DMS114 treated with DMSO at 0.1 percent for 48 hours (cell line): ENCODE results near the gene ZDHHC17.

Source experiments
- DNase-seq: peaks from one replicate; lab custom pipeline; 2025; ENCODE audit not compliant: unreplicated experiment; lab: John Stamatoyannopoulos, UW

ZDHHC17 gene

DNA sequence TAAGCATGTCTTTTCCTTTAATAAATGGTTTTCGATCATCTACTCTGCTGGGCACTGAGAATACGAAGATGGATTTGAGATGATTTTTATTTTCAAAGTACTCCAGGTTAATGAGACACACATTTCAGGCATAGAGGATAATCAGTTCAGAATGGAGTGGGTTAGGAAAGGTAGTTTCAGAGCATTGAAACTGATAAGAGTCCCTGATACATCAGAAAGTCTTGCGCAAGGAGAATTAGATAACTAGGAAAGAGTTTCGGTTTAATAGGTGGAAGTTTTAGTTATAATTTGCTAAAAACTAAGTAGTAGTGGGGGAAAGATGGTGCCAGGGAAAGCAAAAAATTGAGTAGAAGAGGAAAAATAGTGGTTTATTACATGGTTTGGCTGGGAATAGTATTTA is 50.1 kb downstream of the ZDHHC17 start:
- no peak for DNase-seq

GRCh38 chr12:76820888-76821482 is 57.1 kb downstream of the ZDHHC17 start:
- peak; percentile 50 for DNase-seq

DNA sequence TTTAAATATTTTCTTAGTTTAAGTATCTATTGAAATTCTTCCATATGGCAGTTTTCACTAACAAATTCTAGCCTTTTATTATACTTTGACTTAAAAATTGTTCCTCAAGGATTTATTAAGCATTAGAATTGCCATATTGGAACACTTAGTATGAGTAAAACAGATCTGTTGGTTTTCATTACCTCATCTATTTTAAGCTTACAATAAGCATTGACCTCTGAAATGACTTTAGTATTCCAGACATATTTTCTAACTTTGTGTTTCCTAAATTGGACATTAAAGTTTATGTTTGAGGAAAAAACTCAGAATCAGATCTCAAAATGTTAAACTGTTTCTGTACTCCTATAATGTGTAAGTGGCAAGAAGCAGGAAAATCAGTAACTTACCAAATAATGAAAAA is 66.5 kb downstream of the ZDHHC17 start:
- no peak for DNase-seq

GRCh38 chr12:76836633-76837032 is 72.7 kb downstream of the ZDHHC17 start:
- DNase-seq: no peak

- DNase-seq: no peak
These were observed 83.3 kb downstream of the ZDHHC17 start for GRCh38 chr12:76847260-76847659.

- DNase-seq: no peak
These were observed 84.2 kb downstream of the ZDHHC17 start for GRCh38 chr12:76848132-76848531.

- DNase-seq: no peak
These were observed 88.2 kb downstream of the ZDHHC17 start for GRCh38 chr12:76852106-76852505.

DNA sequence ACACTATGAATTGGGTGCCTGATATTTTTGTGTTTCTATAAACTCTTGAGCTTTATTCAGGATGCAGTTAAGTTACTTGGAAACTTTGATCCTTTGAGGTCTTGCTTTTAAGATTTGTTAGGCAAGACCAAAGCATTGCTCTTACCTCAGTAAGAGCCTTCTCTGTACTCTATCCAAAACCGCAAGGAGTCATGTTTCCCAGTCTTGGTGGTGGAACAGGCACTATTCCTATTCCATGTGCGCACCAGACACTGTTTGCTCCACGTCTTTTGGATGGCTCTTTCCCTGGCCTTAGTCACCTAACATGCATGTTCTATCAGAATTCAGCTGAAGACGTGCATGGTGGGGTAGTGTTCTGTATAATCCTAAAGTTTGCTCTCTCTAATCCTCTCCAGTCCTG is 91.4 kb downstream of the ZDHHC17 start:
- DNase-seq: no peak

DNA sequence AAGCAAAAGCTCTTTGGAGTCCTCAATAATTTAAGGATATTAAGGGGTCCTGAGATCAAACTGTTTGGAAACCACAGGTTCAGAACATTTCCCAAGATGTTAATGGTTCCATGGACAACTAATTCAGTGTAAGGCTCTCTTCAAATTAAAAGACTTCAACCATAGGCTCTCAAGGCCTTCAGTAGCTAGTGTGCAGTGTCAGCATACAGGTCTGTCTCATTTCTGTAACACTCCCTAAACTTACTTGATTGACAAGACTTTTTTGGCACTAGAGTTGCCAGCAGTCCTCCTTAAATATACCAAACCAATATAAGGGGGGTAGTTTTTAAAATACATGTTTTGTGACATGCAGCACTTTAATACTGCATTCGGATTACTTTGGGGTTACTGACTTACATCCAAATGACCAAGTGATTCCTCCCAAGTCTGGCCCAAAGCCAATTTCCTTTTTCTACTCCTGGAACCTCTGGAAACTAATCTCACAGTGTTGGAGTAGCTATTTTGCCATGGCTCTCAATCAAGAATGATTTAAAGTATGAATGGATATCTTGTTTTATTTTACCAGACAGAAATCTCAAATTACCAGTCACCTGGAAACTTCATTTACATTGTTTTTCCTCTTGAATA is 92.2 kb downstream of the ZDHHC17 start:
- DNase-seq: no peak

DNA sequence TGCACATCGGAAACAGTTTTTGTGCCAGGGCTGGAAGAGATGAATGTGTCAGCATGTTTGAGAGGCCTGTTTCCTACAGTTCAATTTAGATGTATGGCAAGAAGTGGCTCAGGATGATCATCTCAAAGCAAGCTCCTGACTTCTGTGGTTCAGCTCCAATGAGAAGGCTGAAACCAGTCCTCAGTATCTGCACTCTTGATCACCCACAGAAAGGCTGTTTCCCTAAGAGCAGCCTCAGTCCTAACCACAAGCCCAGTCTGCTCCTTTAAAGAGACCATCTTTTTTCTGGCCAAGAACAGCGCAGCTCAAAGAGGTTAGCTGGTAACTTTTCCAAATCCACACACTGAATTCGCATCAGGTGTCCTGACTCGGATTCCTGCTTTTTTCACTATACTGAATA is 95.7 kb downstream of the ZDHHC17 start:
- DNase-seq: no peak

DNA sequence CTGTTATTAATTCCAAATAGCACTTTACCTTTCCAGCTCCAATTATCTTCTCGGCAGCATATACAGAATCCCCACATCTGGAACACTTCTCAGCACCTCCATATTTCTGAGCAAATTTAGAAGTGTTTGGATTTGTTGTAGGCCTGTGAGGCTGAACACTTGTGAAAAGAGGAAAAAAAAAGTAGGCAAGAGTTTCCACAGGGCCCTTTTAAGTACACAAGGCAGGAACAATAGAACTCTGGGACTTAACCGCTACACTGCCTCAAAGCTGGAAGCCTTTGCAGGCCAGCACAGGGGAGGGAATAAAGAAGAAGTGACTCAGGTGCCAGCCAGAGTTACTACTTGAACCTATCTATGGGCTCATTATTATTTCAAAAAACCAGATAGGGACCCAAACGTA is 96.3 kb downstream of the ZDHHC17 start:
- DNase-seq: no peak

- no peak for DNase-seq
These were observed 99.2 kb downstream of the ZDHHC17 start for GRCh38 chr12:76863005-76863670.

DNA sequence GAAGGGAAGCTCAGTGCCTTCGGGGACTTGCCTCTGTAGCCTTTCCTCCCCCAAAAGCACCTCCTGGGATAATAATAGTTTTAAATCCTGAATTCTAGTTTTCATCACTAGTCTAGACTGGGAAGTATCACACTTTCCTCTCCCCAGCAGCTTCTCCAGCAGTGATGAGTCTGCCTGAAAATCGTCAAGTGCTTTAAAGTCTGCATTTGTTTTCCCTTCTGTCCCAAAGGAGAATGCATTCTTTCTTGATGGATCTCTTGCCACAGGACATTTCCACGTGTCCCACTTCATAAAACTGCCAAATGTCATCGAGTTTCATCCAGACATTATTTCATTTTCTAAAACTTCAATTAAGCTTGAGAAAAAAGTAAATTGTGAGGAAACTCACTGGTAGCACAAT is 99.9 kb downstream of the ZDHHC17 start:
- DNase-seq: no peak

- no peak for DNase-seq
These were observed 101.0 kb downstream of the ZDHHC17 start for GRCh38 chr12:76864791-76865400.

DNA sequence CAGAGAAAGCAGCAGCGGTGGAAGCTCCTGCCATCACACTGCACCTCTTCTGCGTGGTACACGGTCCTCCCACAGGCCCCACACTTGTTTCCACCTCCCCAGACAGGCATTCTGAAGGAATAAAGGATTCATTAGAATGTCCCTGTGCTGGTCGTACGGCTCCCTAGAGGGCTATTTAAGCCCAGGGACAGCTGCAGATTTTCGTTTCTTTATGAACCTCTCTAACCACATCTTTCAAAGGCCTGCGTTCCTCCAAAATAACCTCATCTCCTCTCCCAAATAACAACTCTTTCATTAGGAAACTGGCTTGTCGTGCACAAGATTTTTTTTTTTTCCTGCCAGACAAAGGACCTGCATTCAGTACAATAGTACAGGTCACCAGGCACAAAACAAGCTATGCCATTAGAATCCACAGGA is 102.2 kb downstream of the ZDHHC17 start:
- DNase-seq: no peak

DNA sequence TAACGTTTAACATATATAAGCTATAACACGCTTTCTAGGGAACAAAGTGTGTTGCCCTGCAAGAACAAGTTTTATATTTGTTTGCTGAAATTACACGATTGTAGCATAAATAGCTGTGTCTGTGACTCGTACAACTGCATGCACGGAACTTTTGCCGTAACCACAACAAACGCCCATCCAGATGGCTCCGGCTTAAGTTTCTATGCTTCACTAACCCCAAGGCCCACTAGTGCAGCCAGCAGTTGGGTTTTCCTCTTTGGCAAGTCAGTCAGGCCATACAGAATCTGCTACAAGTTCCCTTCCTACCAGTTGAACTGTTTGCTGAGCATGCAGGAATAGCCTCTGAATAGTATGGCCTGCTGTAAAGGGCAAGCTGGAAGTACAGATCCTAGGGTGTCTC is 102.8 kb downstream of the ZDHHC17 start:
- no peak for DNase-seq

DNA sequence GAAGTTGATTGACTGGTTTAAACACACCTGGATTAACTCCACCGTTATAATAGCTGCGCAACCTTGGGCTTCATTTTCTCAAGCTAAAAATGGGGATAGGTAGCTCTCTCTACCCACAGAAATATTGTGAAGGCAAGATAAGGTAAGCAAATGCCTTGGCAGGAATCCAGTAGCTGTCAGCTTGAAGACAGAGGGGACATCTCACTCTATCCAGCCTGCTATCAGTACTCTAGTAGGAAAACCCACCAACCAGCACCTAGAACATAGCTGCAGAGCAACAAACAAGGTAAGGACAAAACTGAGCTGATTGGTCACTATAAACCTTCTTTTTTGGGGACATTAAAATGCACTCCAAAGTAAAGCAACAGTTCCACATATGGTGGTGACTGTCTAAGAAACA is 107.2 kb downstream of the ZDHHC17 start:
- no peak for DNase-seq

GRCh38 chr12:76871742-76872141 is 107.8 kb downstream of the ZDHHC17 start:
- no peak for DNase-seq

- no peak for DNase-seq
These were observed 108.5 kb downstream of the ZDHHC17 start for GRCh38 chr12:76872415-76872814.

DNA sequence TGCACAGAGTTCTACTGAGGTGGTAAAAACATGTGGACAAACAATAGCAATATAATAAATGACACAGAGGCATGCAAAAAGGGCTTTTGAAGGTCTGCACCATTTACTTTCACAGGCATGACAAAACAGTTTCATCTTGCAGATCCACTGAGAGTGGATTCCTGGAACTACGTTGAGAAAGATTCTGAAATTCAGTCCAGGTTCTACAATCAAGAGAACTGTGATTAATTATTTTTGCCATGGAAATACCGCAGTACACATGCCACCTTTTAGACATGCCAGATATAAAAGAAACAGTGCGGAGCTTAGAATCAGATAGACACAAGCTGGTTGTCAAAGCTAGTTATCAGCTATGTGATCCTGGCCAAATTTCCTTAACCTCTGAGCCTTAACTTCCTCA is 110.1 kb downstream of the ZDHHC17 start:
- DNase-seq: no peak

- DNase-seq: no peak
These were observed 110.7 kb downstream of the ZDHHC17 start for GRCh38 chr12:76874491-76875190.
